Hepatocyte (in vitro differentiated cells): ENCODE measurements around the gene CASR.
"Not testable (repeated sequence)": the region's sequence is repeated elsewhere in the genome, so short reads cannot be mapped to it uniquely, and the experiment has no call there.

Experiments
- CTCF ChIP-seq: fragments of 200-600 bp; sonication (generic); IDR thresholded peaks from 2 replicates; pipeline ENCODE4 v1.5.1; 2016; ENCODE audit warnings: antibody characterized with exemption, mild to moderate bottlenecking; ENCODE audit not compliant: poor library complexity
- EZH2 ChIP-seq: fragments of 200-600 bp; sonication (generic); IDR thresholded peaks from 2 replicates; pipeline ENCODE4 v1.6.1; 2016; ENCODE audit warnings: antibody characterized with exemption, mild to moderate bottlenecking, borderline replicate concordance
- EZH2phosphoT487 ChIP-seq: fragments of 200-600 bp; sonication (generic); IDR thresholded peaks from one replicate; pipeline ENCODE4 v1.6.1; 2018; ENCODE audit warnings: antibody characterized with exemption, mild to moderate bottlenecking, low read depth, moderate library complexity; ENCODE audit not compliant: unreplicated experiment, severe bottlenecking

DNA sequence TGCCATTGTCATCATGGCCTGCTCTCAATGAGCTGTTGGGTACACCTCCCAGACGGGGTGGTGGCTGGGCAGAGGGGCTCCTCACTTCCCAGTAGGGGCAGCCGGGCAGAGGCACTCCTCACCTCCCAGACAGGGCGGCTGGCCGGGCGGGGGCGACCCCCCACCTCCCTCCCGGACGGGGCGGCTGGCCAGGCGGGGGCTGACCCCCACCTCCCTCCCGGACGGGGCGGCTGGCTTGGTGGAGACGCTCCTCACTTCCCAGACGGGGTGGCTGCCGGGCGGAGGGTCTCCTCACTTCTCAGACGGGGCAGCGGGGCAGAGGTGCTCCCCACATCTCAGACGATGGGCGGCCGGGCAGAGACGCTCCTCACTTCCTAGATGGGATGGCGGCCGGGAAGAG lies 18.0 kb downstream of the CASR start:
- TF ChIP-seq CTCF, EZH2, EZH2phosphoT487: not testable (repeated sequence)
